ENCODE results near the gene PHF21A. TPM values are rescaled to one million over a fixed set of nuclear protein-coding genes. Genes with fewer than 3 reads are reported as not detected.
A peak's percentile ranks its signal among the peaks of the same experiment; 100 is the strongest.

PHF21A gene
- total and polyA plus RNA-seq, 2 of the 8 experiments (the other 6 are each of a cell fraction or from before 2014, with no cell fraction given) = 17.6 to 40.3 TPM

GRCh38 chr11:45921561-45922424, 199.5 kb downstream of the PHF21A start:
- H2BK20ac ChIP-seq (ENCODE audit: low read length) = peak overlapping the region; percentile 83
- H3K27me3 ChIP-seq (replicated peaks in 1 of 4; ENCODE audit: control insufficient read depth in 3 of 4, extremely low read depth in 1 of 4, insufficient read depth in 3 of 4, low read length in 3 of 4) = peaks cover 0 to 9% (median 0%) of the 10 kb centered on the region in 4 experiments; a peak in 3 of 7 replicates
- no peak overlapping the region for H3K14ac ChIP-seq (ENCODE audit: insufficient read length)
- peak overlapping the region; percentile 63 to 78 (median 68) for H3K4me3 ChIP-seq (ENCODE audit: extremely low read depth in 1 of 4, insufficient read depth in 2 of 4, low read depth in 3 of 4, low read length in 4 of 4)
- H2BK12ac ChIP-seq (ENCODE audit: low read depth, low read length) = peak overlapping the region; percentile 97
- H2BK15ac ChIP-seq (ENCODE audit: low read length) = peak overlapping the region; percentile 29; the same call in 1 of the 2 replicates
- H4K8ac ChIP-seq (ENCODE audit: extremely low read depth, insufficient read depth, low read length) = peak overlapping the region; percentile 93; the same call in 1 of the 2 replicates
- H3K23me2 ChIP-seq (ENCODE audit: low read depth, low read length) = peaks cover 22% of the 10 kb centered on the region
- no peak overlapping the region for H3K23ac ChIP-seq (ENCODE audit: insufficient read length)
- H2BK5ac ChIP-seq (ENCODE audit: low read depth, low read length) = peak overlapping the region; percentile 93; the same call in 1 of the 2 replicates
- peaks cover 0 to 14% of the 10 kb centered on the region in 2 experiments; a peak in 1 of 4 replicates for H3K79me2 ChIP-seq (ENCODE audit: control insufficient read depth in 1 of 2, insufficient read depth in 2 of 2, low read length in 2 of 2)
- peak overlapping the region; percentile 62 for H3K56ac ChIP-seq (replicated peaks; ENCODE audit: insufficient read length, low read depth, low read length)
- peak overlapping the region; percentile 44; the same call in 1 of the 2 replicates for H2AK5ac ChIP-seq (ENCODE audit: low read depth, low read length)
- FAIRE-seq = no peak
- H3K9me3 ChIP-seq (ENCODE audit: insufficient read depth in 2 of 2, low read depth in 1 of 2, low read length in 1 of 2) = no peaks in the 10 kb centered on the region
- POLR2A ChIA-PET (ENCODE audit: partially characterized antibody) = interaction anchor here (0.6 to 9.8 kb wide), 37 partner anchors 9 to 590 kb away, joined by 3 to 115 read pairs (median 5); no protein-coding TSS in a partner anchor
- WGBS, 2 experiments (ENCODE audit: extremely low coverage in 1 of 2, insufficient coverage in 1 of 2, insufficient read length in 1 of 2, insufficient replicate concordance in 2 of 2, low coverage in 1 of 2, low lambda C conversion rate in 2 of 2, missing lambda C conversion rate in 1 of 2) = 3% methylated on average over 43 of the region's 54 CpGs; no CpG with 5 or more reads in 1 of the 2 experiments
- peaks cover 16% of the 10 kb centered on the region for H3K79me1 ChIP-seq (ENCODE audit: low read depth, low read length)
- H4K5ac ChIP-seq (ENCODE audit: insufficient read length, low read depth, low read length) = peak overlapping the region; percentile 73
- peaks cover 12 to 33% (median 24%) of the 10 kb centered on the region in 4 experiments for H3K4me1 ChIP-seq (replicated peaks in 1 of 4; ENCODE audit: control insufficient read depth in 3 of 4, insufficient read depth in 4 of 4, low read length in 3 of 4)
- peak overlapping the region; percentile 53 to 78 (median 68); a peak in 6 of 7 replicates for H3K9ac ChIP-seq (replicated peaks in 1 of 4; ENCODE audit: extremely low read depth in 1 of 4, low read depth in 3 of 4, low read length in 3 of 4)
- H3K36me3 ChIP-seq (ENCODE audit: control insufficient read depth in 2 of 4, insufficient read depth in 4 of 4, low read length in 3 of 4) = peaks cover 2 to 14% (median 6%) of the 10 kb centered on the region in 4 experiments; a peak in 4 of 8 replicates
- peaks cover 10 to 21% of the 10 kb centered on the region in 2 experiments for H4K20me1 ChIP-seq (replicated peaks in 1 of 2; ENCODE audit: control insufficient read depth in 1 of 2, insufficient read depth in 2 of 2, low read length in 2 of 2)
- DNase-seq (ENCODE audit: low read depth in 1 of 2, low spot score in 2 of 2) = peak; percentile 84 to 94
- H2AFZ ChIP-seq (ENCODE audit: low read length) = no peak overlapping the region
- H2BK120ac ChIP-seq (replicated peaks; ENCODE audit: low read depth, low read length) = peak overlapping the region; percentile 30
- H3K27ac ChIP-seq (ENCODE audit: low read depth, low read length) = peak overlapping the region; percentile 76; the same call in 1 of the 2 replicates
- peak overlapping the region; percentile 81 to 91 for H3K4me2 ChIP-seq (ENCODE audit: insufficient read depth in 1 of 2, low read depth in 2 of 2, low read length in 2 of 2)
- peak overlapping the region; percentile 45 for H3K4ac ChIP-seq (replicated peaks; ENCODE audit: insufficient read length, low read depth, low read length)
- peak overlapping the region; percentile 97 for H3K18ac ChIP-seq (ENCODE audit: extremely low read depth, low read length)
- CTCF ChIA-PET (ENCODE audit: partially characterized antibody) = interaction anchor here (0.6 to 1.2 kb wide), 8 partner anchors 9 to 216 kb away, joined by 3 to 6 read pairs (median 4); no protein-coding TSS in a partner anchor
- H4K91ac ChIP-seq (replicated peaks; ENCODE audit: insufficient read length, low read length) = peak overlapping the region; percentile 42
- no peak for TF ChIP-seq MAFK (IDR thresholded peaks at IDR 0.05; ENCODE audit: low read depth, low read length)
- TF ChIP-seq MAX (IDR thresholded peaks at IDR 0.05) = peak; percentile 88
- peak in 1 of 2 experiments; percentile 70; a peak in 1 of 3 replicates for TF ChIP-seq EP300 (IDR thresholded peaks at IDR 0.05; ENCODE audit: borderline replicate concordance in 1 of 2, low read depth in 2 of 2, low read length in 2 of 2)
- no peak for TF ChIP-seq ZNF274 (IDR thresholded peaks at IDR 0.05; ENCODE audit: borderline replicate concordance, extremely low read depth, low read length)
- peak; percentile 74 for TF ChIP-seq TAF7 (optimal IDR thresholded peaks at IDR 0.05; ENCODE audit: borderline replicate concordance, low read depth, low read length)
- TF ChIP-seq CBX5 (IDR thresholded peaks at IDR 0.05; ENCODE audit: low read depth, low read length) = no peak
- TF ChIP-seq CREB1 (IDR thresholded peaks at IDR 0.05) = peak; percentile 59
- peak; percentile 3 to 14; a peak in 1 of 4 replicates for TF ChIP-seq HDAC2 (IDR thresholded peaks at IDR 0.05; ENCODE audit: borderline replicate concordance in 1 of 2, low read depth in 2 of 2, low read length in 2 of 2)
- no peak for TF ChIP-seq SAP30 (IDR thresholded peaks at IDR 0.05; ENCODE audit: insufficient read depth, insufficient replicate concordance, low read length)
